OCI-LY7 (cell line): ENCODE data around the gene KLHL26. TPM values are rescaled to one million over a fixed set of nuclear protein-coding genes. Genes with fewer than 3 reads are reported as not detected.
A peak's percentile ranks its signal among the peaks of the same experiment; 100 is the strongest.

Experiments
- Bru-seq: library from RNA; stranded (reverse); fragments of 400-500 nt; gene quantifications from one replicate; lab custom pipeline; 2021; lab: Mats Ljungman, UMichigan
- BruChase-seq, 2 experiments: library from RNA; stranded (reverse); fragments of 400-500 nt; gene quantifications; one replicate each; lab custom pipeline; 2021; lab: Mats Ljungman, UMichigan
- BruUV-seq: library from RNA; stranded (reverse); fragments of 400-500 nt; replicated peaks from 2 replicates; lab custom pipeline; 2021; lab: Mats Ljungman, UMichigan
- CTCF ChIA-PET: fragments of 300-600 bp; sonication (Branson Sonifier 250); formaldehyde crosslinking; loops from one replicate; lab custom pipeline; 2022; ENCODE audit warnings: antibody characterized with exemption; ENCODE audit not compliant: unreplicated experiment; lab: Charles Lee
- POLR2A ChIA-PET: fragments of 300-600 bp; sonication (Branson Sonifier 250); formaldehyde crosslinking; loops from one replicate; lab custom pipeline; 2022; ENCODE audit warnings: antibody characterized with exemption; lab: Charles Lee
- DNase-seq: peaks from one replicate; pipeline ENCODE4 v3.0.0-alpha.2; 2015; ENCODE audit warnings: low spot score
- H2AFZ ChIP-seq: fragments of 200-600 bp; sonication (generic), shearing (Covaris generic); 2 replicates; pipeline ENCODE4 v1.6.1; 2014; ENCODE audit warnings: mild to moderate bottlenecking, antibody characterized with exemption, low read length, moderate library complexity
- H3K27ac ChIP-seq: fragments of 200-600 bp; sonication (generic); 2 replicates; pipeline ENCODE4 v1.5.1; 2014; ENCODE audit warnings: mixed run types, low read depth, mild to moderate bottlenecking, moderate library complexity, low read length, inconsistent platforms; ENCODE audit not compliant: poor library complexity, severe bottlenecking
- H3K36me3 ChIP-seq: fragments of 200-600 bp; sonication (generic); 2 replicates; pipeline ENCODE4 v1.6.1; 2014; ENCODE audit warnings: mild to moderate bottlenecking, antibody characterized with exemption, low read length, moderate library complexity, mixed read lengths; ENCODE audit not compliant: insufficient read depth
- H3K4me1 ChIP-seq: fragments of 200-600 bp; sonication (generic); 2 replicates; pipeline ENCODE4 v1.5.1; 2014; ENCODE audit warnings: mild to moderate bottlenecking, low read length; ENCODE audit not compliant: insufficient read depth, poor library complexity, severe bottlenecking
- H3K4me2 ChIP-seq: fragments of 200-600 bp; sonication (generic); 2 replicates; pipeline ENCODE4 v1.6.1; 2014; ENCODE audit warnings: mild to moderate bottlenecking, low read length
- H3K4me3 ChIP-seq: fragments of 200-600 bp; sonication (generic); 2 replicates; pipeline ENCODE4 v1.5.1; 2014; ENCODE audit warnings: mild to moderate bottlenecking, low read depth, low read length; ENCODE audit not compliant: poor library complexity, severe bottlenecking
- H3K79me2 ChIP-seq: fragments of 200-600 bp; sonication (generic); 2 replicates; pipeline ENCODE4 v1.6.1; 2016; ENCODE audit warnings: low read depth, mild to moderate bottlenecking, low read length, moderate library complexity, mixed read lengths; ENCODE audit not compliant: insufficient read depth
- H3K9me2 ChIP-seq: fragments of 200-600 bp; sonication (generic); 2 replicates; pipeline ENCODE4 v1.6.1; 2016; ENCODE audit warnings: mild to moderate bottlenecking, low read length, mixed read lengths; ENCODE audit not compliant: insufficient read depth
- H3K9me3 ChIP-seq: fragments of 200-600 bp; sonication (generic); 2 replicates; pipeline ENCODE4 v1.6.1; 2014; ENCODE audit warnings: mild to moderate bottlenecking, mixed run types, low read length, mixed read lengths
- H4K20me1 ChIP-seq: fragments of 200-600 bp; sonication (generic); 2 replicates; pipeline ENCODE4 v1.6.1; 2014; ENCODE audit warnings: mild to moderate bottlenecking, antibody characterized with exemption, low read length, moderate library complexity, mixed read lengths; ENCODE audit not compliant: insufficient read depth
- EZH2phosphoT487 ChIP-seq: fragments of 200-600 bp; sonication (generic); IDR thresholded peaks from 2 replicates; pipeline ENCODE4 v1.6.1; 2018; ENCODE audit warnings: low read depth, borderline replicate concordance, mild to moderate bottlenecking, mixed run types, antibody characterized with exemption, low read length, moderate library complexity, mixed read lengths
- intact Hi-C: fragments of 100-400 bp; cut with micrococcal nuclease; formaldehyde crosslinking; loops from one replicate; pipeline ENCODE4 v1.10.0; 2022; ENCODE audit not compliant: unreplicated experiment
- long read RNA-seq: library from polyadenylated mRNA; stranded (forward); transcript quantifications from one replicate; pipeline ENCODE4 v2.0.0, GENCODE V29; 2022
- total RNA-seq, 2 experiments: library from RNA; depleted of rRNA in 1 of 2; stranded (reverse); fragments of >200 nt in 1 of 2; shearing (Covaris generic) in 1 of 2; gene quantifications; 2 replicates each; pipeline ENCODE4 v1.2.3, GENCODE V29; 2014 to 2022
- TF ChIP-seq, protein P1 (sequence below): fragments of 200-600 bp; sonication (generic); conservative IDR thresholded peaks from 2 replicates; pipeline ENCODE4 v1.5.1; 2014; ENCODE audit warnings: mild to moderate bottlenecking, antibody characterized with exemption, low read length, moderate library complexity, mixed read lengths

The KLHL26 gene
- total RNA-seq (2014; rRNA removed; shearing (Covaris generic)) (0.75 and 1.0 TPM in 2 replicates), total RNA-seq (2022) (7.9 and 8.9 TPM in 2 replicates), Bru-seq, nascent RNA (percentile 43 among the genes with signal in this experiment), BruChase-seq, experiment 1, labeled RNA remaining after a 6-hour chase (percentile 43 among the genes with signal in this experiment), BruChase-seq, experiment 2, labeled RNA remaining after a 2-hour chase (percentile 46 among the genes with signal in this experiment)
- long read RNA-seq, full-length matches to known transcripts, result 17 of 19 reads
- long read RNA-seq, partial matches to known transcripts, result 0 of 19 reads
- long read RNA-seq, other reads (novel, unspliced or antisense), result 2 of 19 reads

GRCh38 chr19:18636969-18637629 is at the start of gene KLHL26:
KLHL26 (plus strand) TSS chr19:18637028; CDS start chr19:18637055, 27 bp downstream.
- intact Hi-C loops, result loop anchor here (2.0 kb wide), 1 partner anchor 48 kb away; the partner anchor contains the start of gene REX1BD
- ChIA-PET POLR2A (no interaction called here), CTCF (no interaction called here)
- no peak for DNase-seq
- Histone ChIP-seq H3K9me2 (no peaks in the 10 kb centered on the region), H3K4me3 (peak within 1 kb of the TSS; percentile 73), H3K27ac (peak within 1 kb of the TSS; percentile 17), H3K4me1 (peaks cover 19% of the 10 kb centered on the region), H4K20me1 (no peaks in the 10 kb centered on the region), H3K36me3 (no peaks in the 10 kb centered on the region), H3K79me2 (no peaks in the 10 kb centered on the region), H2AFZ (peak within 1 kb of the TSS; percentile 62), H3K9me3 (no peaks in the 10 kb centered on the region), H3K4me2 (peak within 1 kb of the TSS; percentile 73)
- BruUV-seq, result no TSS peak
- TF ChIP-seq, protein P1, sequence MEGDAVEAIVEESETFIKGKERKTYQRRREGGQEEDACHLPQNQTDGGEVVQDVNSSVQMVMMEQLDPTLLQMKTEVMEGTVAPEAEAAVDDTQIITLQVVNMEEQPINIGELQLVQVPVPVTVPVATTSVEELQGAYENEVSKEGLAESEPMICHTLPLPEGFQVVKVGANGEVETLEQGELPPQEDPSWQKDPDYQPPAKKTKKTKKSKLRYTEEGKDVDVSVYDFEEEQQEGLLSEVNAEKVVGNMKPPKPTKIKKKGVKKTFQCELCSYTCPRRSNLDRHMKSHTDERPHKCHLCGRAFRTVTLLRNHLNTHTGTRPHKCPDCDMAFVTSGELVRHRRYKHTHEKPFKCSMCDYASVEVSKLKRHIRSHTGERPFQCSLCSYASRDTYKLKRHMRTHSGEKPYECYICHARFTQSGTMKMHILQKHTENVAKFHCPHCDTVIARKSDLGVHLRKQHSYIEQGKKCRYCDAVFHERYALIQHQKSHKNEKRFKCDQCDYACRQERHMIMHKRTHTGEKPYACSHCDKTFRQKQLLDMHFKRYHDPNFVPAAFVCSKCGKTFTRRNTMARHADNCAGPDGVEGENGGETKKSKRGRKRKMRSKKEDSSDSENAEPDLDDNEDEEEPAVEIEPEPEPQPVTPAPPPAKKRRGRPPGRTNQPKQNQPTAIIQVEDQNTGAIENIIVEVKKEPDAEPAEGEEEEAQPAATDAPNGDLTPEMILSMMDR, result no peak
- no peak for TF ChIP-seq EZH2phosphoT487

DNA sequence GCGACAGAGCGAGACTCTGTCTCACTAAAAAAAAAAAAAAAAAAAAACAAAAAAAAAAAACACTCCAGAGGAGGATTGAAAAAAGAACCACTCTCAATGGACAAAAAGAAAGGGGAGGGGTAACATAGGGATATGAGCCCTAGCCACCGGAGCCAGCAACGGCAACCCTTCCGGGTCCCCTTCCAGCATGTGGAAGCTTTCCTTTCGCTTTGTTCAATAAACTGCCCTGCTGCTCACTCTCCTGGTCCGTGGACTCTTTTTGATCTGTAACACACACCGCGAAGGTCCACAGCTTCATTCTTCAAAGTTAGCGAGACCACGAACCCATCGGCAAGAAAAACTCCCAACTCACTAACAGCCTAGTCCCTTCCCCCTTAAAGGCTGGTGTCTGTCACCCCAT is 49.3 kb upstream of the KLHL26 start:
- Histone ChIP-seq H3K4me2 (peak overlapping the region; percentile 68), H3K4me3 (peak overlapping the region; percentile 68), H3K36me3 (peaks cover 17% of the 10 kb centered on the region; the same call in 1 of the 2 replicates), H3K79me2 (peaks cover 10% of the 10 kb centered on the region), H3K9me2 (no peaks in the 10 kb centered on the region), H4K20me1 (no peaks in the 10 kb centered on the region), H3K9me3 (no peaks in the 10 kb centered on the region), H3K27ac (peak overlapping the region; percentile 70), H3K4me1 (peaks cover 41% of the 10 kb centered on the region), H2AFZ (peak overlapping the region; percentile 80; the same call in 1 of the 2 replicates)
- intact Hi-C loops, result loop anchor here (5.0 kb wide), 2 partner anchors 115 to 245 kb away; partner anchors contain the start of gene UPF1
- no peak for DNase-seq
- no TSS peak for BruUV-seq
- POLR2A ChIA-PET, result interaction anchor here (0.5 to 4.9 kb wide), 5 partner anchors 15 to 123 kb away, joined by 3 to 23 read pairs (median 10); partner anchors contain the start of genes KXD1 and UBA52
- CTCF ChIA-PET, result interaction anchor here (0.5 kb wide), 1 partner anchor 114 kb away, joined by 8 read pairs; no protein-coding TSS in a partner anchor
- TF ChIP-seq, protein P1, result no peak
- TF ChIP-seq EZH2phosphoT487, result no peak
